Suprapubic skin (tissue), 3 donors: ENCODE results near the gene LSM3.

Experiments used
- POLR2A ChIP-seq, 2 donors: fragments of 450-650 bp; IDR thresholded peaks; one replicate each; pipeline ENCODE4 v1.6.1; 2017; ENCODE audit warnings: antibody characterized with exemption in 2 of 2, mild to moderate bottlenecking in 2 of 2, moderate library complexity in 2 of 2
- TF ChIP-seq, protein P1 (sequence below), 2 donors: fragments of 200-600 bp in 1 of 2; fragments of 450-650 bp in 1 of 2; sonication (generic) in 1 of 2; IDR thresholded peaks; one replicate each; pipeline ENCODE4 v1.5.1; 2016 to 2019; ENCODE audit warnings: antibody characterized with exemption in 2 of 2, mild to moderate bottlenecking in 1 of 2, moderate library complexity in 1 of 2

DNA sequence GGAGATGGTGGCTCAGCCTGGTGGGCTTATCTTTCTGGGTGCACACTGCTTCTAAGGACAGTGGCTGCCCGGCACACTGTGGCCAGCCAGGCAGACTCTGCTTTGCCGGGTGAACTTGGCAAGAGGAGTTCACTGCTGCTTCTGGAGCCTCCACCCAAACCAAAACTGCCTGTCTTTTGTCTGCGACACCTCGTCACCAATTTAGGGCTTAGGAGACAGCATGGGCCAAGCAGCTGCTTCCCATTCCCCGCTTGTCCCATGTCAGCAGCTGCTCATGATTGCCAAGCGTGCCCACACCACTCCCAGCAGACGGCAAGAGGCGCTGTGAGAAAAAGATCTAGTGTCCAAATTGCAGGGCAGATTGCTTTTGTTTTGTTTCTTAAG lies 57.3 kb downstream of the LSM3 start:
- no peak for TF ChIP-seq POLR2A (IDR thresholded peaks at IDR 0.05)
- TF ChIP-seq, protein P1, sequence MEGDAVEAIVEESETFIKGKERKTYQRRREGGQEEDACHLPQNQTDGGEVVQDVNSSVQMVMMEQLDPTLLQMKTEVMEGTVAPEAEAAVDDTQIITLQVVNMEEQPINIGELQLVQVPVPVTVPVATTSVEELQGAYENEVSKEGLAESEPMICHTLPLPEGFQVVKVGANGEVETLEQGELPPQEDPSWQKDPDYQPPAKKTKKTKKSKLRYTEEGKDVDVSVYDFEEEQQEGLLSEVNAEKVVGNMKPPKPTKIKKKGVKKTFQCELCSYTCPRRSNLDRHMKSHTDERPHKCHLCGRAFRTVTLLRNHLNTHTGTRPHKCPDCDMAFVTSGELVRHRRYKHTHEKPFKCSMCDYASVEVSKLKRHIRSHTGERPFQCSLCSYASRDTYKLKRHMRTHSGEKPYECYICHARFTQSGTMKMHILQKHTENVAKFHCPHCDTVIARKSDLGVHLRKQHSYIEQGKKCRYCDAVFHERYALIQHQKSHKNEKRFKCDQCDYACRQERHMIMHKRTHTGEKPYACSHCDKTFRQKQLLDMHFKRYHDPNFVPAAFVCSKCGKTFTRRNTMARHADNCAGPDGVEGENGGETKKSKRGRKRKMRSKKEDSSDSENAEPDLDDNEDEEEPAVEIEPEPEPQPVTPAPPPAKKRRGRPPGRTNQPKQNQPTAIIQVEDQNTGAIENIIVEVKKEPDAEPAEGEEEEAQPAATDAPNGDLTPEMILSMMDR (IDR thresholded peaks at IDR 0.05), result no peak
